GM12873 (cell line): ENCODE results near the gene KIF6.

Experiments used
- CTCF ChIP-seq: IDR thresholded peaks from 2 replicates; pipeline ENCODE4 v1.5.1; 2012; ENCODE audit warnings: low read depth, mild to moderate bottlenecking, moderate library complexity, low read length, control low read depth; ENCODE audit not compliant: insufficient read depth; ENCODE audit errors: missing control alignments

KIF6 gene

GRCh38 chr6:39388606-39389483, 336.4 kb downstream of the KIF6 start:
- no peak for TF ChIP-seq CTCF

- no peak for TF ChIP-seq CTCF
These were observed 337.4 kb downstream of the KIF6 start for GRCh38 chr6:39387785-39388184.

- TF ChIP-seq CTCF = no peak
These were observed 338.7 kb downstream of the KIF6 start for GRCh38 chr6:39386487-39386886.

- TF ChIP-seq CTCF = no peak
These were observed 343.6 kb downstream of the KIF6 start for GRCh38 chr6:39381550-39382140.

- no peak for TF ChIP-seq CTCF
These were observed 344.2 kb downstream of the KIF6 start for GRCh38 chr6:39380837-39381549.

GRCh38 chr6:39378960-39379425, 346.2 kb downstream of the KIF6 start:
- no peak for TF ChIP-seq CTCF
